ENCODE data around the gene C1QTNF1.
A peak's percentile ranks its signal among the peaks of the same experiment; 100 is the strongest.

- TF ChIP-seq SREBF2 (CRISPR knock-in tag; IDR thresholded peaks at IDR 0.05): no peak
- no peak for TF ChIP-seq CTCF (IDR thresholded peaks at IDR 0.05 in 2 of 3, conservative IDR thresholded peaks at IDR 0.05 in 1 of 3; ENCODE audit: insufficient read depth in 2 of 3, low read depth in 1 of 3, low read length in 3 of 3)
- no peak for TF ChIP-seq ZNF444 (CRISPR knock-in tag; IDR thresholded peaks at IDR 0.05)
- TF ChIP-seq CC2D1A (IDR thresholded peaks at IDR 0.05): no peak
- TF ChIP-seq KAT7 (CRISPR knock-in tag; IDR thresholded peaks at IDR 0.05; ENCODE audit: borderline replicate concordance): no peak
- TF ChIP-seq EGR1 (conservative IDR thresholded peaks at IDR 0.05): no peak
- TF ChIP-seq E2F1 (CRISPR knock-in tag; IDR thresholded peaks at IDR 0.05): no peak
- no peak for TF ChIP-seq CHD7 (IDR thresholded peaks at IDR 0.05; ENCODE audit: low read depth, low read length)
- no peak for TF ChIP-seq NFATC3 (IDR thresholded peaks at IDR 0.05)
- no peak for TF ChIP-seq NR4A1 (CRISPR knock-in tag; IDR thresholded peaks at IDR 0.05)
- no peak for TF ChIP-seq NR4A1 (tag; IDR thresholded peaks at IDR 0.05)
- TF ChIP-seq THAP12 (CRISPR knock-in tag; IDR thresholded peaks at IDR 0.05): 0 out of 2 replicates have a peak, but pooled peaks have one; percentile 19
- no peak for TF ChIP-seq ATF3 (IDR thresholded peaks at IDR 0.05)
- no peak for TF ChIP-seq ATF3 (CRISPR knock-in tag; conservative IDR thresholded peaks at IDR 0.05)
Observed at GRCh38 chr17:79009397-79010303, 14.3 kb upstream of the C1QTNF1 start, which contains the start of gene CANT1.

All from K562 (cell line).